ENCODE measurements around the gene IL3RA.
"Not testable (repeated sequence)": the region's sequence is repeated elsewhere in the genome, so short reads cannot be mapped to it uniquely, and the experiment has no call there.

IL3RA gene

DNA sequence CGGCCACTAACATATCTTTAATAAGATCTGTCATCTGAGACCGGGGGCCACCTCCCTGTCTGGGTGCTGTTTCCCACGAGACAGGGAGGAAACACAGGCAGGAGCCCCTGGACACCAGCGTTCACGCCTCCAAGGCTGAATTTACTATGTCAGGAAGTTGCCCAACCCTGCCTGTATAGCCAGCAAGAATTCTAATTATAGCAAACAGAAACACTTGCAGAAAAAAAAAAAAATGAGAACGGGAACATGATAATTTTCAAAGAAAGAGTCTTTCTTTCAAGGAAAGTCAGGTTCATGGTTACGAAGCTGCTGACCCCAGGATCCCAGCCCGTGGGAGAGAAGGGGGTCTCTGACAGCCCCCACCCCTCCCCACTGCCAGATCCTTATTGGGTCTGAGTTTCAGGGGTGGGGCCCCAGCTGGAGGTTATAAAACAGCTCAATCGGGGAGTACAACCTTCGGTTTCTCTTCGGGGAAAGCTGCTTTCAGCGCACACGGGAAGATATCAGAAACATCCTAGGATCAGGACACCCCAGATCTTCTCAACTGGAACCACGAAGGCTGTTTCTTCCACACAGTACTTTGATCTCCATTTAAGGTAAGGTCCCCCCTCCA, at the start of gene IL3RA:
Gene IL3RA, plus strand, starts transcription at position 455 of the 613 bp plus-strand sequence. CDS start 4,981 bp downstream, outside the sequence.
- no peak for DNase-seq

- no peak for DNase-seq
These were observed 47.0 kb upstream of the IL3RA start for GRCh38 chrX:1289535-1289934.

- no peak for DNase-seq
These were observed 45.4 kb upstream of the IL3RA start for GRCh38 chrX:1291110-1291740.

GRCh38 chrX:1292575-1293290, 43.9 kb upstream of the IL3RA start:
- DNase-seq, result no peak

DNA sequence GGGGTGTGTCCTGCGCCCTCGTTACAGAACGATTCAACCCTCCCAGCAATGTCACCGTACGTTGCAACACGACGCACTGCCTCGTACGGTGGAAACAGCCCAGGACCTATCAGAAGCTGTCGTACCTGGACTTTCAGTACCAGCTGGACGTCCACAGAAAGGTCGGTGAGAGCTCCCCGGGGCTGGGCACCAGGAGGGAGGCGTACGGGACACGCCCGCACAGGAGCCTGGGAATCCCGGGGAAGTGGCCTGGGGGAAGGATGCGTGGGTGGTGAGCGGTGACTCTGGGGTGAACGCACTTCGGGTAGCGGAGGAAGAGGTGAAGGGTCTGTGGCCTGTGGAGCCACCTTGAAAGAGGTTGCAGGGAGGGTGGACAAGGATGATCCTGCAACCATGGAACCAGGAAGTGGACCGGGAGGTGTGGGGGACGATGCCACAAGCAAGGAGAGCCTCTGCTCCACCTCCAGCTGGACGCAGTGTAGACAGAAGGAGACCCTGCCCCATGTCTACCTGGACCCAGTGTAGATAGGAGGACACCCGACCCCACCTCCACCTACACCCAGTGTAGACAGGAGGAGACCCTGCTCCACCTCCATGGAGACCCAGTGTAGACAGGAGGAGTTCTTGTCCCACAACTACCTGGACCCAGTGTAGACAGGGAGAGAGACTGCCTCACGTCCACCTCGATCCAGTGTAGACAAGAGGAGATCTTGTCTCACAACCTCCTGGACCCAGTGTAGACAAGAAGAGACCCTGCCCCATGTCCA, 42.1 kb upstream of the IL3RA start:
- no peak for DNase-seq

- DNase-seq, result no peak
These were observed 41.0 kb upstream of the IL3RA start for GRCh38 chrX:1295550-1295949.

- DNase-seq, result not testable (repeated sequence)
These were observed 39.0 kb upstream of the IL3RA start for GRCh38 chrX:1297591-1297990.

GRCh38 chrX:1300449-1300848, 36.1 kb upstream of the IL3RA start:
- DNase-seq, result no peak

DNA sequence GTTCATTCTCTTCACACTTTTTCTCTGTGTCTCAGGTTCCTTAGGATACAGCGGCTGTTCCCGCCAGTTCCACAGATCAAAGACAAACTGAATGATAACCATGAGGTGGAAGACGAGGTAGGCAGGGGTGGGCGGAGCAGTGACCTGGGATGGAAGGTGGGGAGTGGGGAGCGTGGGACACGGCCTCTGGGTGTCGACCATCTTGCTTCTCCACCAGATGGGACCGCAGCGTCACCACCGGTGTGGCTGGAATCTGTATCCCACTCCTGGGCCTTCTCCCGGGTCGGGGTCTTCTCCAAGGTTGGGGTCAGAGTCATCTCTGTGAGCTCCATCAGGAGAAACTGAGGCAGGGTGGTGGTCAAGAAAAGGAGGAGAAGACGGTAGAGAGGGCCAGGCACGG, 31.2 kb upstream of the IL3RA start:
- no peak for DNase-seq

DNA sequence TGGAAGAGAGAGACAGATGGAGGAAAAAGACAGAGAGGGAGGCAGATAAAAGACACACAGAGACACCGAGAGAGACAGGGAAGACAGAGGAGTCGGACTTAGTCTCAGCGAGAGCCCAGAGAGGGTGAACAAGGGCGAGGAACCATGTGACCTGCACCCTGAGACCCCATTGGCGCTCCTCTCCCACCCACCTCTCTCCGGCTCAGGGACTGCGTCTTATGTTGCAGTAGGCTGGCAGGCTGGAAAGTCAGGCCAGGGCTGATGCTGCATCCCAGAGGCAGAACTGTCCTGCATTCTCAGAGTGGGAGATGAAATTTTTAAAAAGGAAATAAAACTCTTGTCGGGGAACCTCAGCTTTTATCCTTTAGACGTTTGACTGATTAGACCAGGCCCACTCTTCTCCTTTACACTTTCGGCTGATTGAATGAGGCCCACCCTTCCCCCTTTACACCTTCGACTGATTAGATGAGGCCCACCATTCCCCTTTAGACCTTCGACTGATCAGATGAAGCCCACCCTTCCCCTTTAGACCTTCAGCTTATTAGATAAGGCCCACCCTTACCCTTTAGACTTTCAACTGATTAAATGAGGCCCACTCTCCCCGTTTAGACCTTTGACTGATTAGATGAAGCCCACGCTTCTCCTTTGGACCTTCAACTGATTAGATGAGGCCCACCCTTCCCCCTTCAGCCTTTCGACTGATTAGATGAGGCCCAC, 29.5 kb upstream of the IL3RA start:
- no peak for DNase-seq

- no peak for DNase-seq
These were observed 28.8 kb upstream of the IL3RA start for GRCh38 chrX:1307626-1308340.

GRCh38 chrX:1308476-1308875, 28.1 kb upstream of the IL3RA start:
- no peak for DNase-seq

DNA sequence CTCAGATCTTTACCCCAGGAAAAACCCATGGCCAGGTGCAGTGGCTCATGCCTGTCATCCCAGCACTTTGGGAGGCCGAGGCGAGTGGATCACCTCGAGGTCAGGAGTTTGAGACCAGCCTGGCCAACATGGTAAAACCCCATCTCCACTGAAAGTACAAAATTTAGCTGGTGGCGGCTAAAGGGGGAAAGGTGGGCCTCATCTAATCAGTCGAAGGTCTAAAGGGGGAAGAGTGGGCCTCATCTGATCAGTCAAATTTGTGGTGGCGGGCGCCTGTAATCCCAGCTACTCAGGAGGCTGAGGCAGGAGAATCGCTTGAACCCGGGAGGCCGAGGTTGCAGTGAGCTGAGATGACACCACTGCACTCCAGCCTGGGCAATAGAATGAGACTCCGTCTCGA, 27.7 kb upstream of the IL3RA start:
- DNase-seq, result not testable (repeated sequence)

DNA sequence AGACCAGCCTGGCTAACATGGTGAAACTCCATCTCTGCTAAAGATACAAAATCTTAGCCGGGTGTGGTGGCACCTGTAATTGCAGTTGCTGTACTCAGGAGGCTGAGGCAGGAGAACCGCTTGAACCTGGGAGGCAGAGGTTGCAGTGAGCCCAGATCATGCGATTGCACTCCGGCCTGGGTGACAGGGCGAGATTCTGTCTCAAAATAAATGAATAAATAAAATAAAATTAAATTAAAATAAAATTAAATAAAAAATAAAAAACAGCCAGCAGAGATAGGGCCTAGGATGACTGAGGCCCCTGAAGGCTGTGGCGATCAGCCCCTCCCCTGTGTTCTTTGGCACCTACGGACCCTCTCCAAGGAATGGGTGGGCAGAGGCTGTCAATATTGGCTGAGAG, 22.8 kb upstream of the IL3RA start:
- DNase-seq, result no peak

DNA sequence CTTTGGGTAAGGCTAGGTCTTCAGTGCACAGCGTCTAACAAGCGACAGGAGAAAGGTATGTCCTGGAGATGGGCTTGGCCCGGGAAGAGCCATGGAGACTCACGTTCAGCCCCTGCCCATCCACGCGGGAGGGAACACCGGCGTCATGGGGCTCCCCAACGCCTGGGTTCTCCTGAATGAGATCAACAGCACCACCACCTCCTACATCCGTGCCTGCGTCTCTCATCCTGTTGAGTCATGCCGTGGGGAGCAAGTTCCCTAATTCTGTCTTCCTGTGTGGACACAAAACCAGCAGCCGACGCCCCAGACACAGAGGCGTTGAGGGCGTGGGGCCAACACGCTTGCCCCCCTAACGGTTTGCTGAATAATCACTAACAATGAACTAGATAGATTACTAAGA, 20.1 kb upstream of the IL3RA start:
- peak; percentile 16 for DNase-seq

DNA sequence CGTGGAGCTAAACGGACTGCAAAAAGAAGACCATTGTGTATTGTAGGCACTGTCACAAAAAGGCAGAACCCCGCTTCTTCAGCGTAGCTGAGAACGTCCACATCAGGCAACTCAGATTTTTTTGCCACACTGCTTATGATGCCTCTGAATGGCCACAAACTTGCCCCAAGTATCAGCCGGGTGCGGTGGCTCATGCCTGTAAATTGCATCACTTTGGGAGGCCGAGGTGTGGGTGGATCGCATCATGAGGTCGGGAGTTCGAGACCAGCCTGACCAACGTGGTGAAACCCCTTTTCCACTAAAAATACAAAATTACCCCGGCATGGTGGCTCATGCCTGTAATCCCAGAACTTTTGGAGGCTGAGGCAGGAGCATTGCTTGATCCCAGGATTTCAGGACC, 14.9 kb upstream of the IL3RA start:
- no peak for DNase-seq

DNA sequence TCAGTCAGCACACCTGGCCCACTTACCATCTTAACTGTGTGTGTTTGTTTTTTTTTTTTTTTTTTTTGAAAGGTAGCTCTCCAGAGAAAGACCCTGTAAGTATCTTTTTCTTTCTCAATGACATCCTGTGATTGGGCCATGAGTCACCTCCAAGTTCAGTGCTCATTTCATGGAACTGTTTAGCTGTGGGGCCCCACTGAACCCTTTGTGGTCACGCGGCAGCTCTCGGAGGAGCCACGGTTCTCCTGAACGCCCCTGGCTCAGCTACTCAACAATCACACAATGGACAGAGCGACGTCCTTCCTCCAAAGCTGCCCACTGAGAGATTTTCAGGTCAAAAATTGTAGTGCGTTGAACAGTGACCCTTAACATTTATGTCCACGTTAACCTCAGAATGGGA, 14.2 kb upstream of the IL3RA start:
- DNase-seq, result no peak

DNA sequence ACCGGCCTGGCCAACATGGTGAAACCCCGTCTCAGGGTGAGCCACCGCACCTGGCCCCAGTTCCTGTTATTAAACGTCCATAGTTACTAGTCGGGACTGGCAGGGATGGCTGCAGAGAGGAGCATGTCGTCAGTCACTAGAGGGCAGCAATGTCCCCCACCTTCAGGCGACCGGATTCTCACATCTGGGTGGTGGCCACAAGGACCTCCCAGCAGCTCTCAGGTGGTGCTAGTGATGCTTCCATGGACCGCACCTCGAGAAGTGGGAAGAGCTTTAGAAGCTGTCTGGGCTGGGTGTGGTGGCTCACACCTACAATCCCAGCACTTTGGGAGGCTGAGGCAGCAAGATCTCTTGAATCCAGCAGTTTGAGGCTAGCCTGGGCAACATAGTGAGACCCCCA, 13.3 kb upstream of the IL3RA start:
- peak; percentile 65 for DNase-seq

DNA sequence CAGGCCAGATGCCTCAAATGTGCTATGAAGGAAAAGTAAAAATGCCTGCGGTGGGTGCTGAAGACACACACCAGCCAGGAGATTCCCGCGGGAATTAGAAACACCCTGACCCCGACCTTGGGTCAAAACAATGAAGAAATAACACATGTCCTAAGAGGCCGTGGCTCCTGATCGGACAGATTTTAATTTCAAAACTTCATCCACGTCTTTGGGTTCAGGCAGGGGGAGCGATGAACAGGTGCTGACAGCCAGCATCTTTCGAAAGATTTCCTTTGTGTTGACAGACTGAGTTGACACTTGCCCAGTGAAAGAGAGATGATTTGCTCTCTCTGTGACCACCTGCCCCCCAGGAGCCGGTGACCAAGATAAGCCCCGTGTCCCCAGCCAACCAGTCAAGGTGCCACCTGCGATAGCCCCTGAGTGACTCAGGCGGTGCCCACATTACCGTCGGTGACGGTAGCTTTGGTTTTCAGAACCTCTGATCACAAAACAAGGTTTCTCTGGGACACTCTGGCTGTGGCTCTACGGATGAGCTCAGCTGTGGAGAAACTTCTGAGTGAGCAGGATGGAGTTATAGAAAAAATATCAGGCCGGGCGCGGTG, 11.0 kb upstream of the IL3RA start:
- DNase-seq, result no peak

DNA sequence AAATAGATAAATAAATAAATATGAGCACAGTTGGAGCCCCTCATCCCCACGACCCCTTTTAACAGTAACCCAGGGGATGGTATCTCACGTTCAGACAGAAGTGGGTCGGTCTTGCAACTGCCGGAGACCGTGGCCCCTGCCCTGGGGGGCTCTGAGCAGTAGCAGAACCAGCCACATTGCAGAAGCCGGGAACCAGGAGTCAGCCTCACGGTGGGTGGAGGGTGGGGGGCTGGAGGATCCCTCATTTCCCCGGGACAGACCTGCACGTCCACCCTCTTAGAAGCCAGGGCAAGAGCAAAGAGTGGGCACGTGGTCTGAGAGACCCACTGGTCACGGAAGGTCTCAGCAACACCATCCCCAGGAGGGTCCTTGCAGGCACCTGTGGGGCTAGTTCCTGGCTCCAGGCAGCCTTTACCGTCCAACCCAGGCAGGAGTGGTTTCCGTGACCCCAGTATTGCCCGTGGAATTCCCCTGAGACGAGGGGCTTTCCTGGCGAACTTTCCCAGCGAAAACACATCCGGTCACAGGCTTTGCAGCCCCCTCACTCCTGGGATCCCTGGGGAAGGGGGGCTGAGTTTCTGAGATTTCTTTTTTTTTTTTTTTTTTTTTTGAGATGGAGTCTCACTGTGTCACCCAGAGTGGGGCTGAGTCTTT, 8.8 kb upstream of the IL3RA start:
- DNase-seq, result no peak

DNA sequence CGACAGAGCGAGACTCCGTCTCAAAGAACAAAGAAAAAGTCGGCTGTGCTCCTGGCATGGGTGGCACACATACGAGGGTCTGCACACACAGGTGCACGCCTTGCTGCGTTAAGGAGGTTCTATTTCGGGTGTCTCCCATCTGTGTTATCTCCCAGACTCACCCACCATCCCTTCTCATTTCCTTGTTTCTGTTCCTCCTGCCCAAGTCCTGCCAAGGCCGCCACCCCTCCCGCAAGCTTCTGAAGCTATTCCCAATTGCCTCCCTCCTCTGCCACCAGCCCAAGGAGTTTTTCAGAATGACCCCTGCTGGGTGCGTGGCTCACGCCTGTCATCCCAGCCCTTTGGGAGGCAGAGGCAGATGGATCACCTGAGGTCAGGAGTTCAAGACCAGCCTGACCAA, 6.0 kb upstream of the IL3RA start:
- DNase-seq, result no peak
